ENCODE measurements around the gene TMOD1. TPM values are rescaled to one million over a fixed set of nuclear protein-coding genes. Genes with fewer than 3 reads are reported as not detected.

TMOD1 gene
- total RNA-seq, 1 donor from 2014 or later: 0.49 TPM

GRCh38 chr9:97565262-97565661 lies 63.8 kb downstream of the TMOD1 start:
- no peaks in the 10 kb centered on the region for H3K36me3 Mint-ChIP-seq
- no peak overlapping the region for H3K27ac Mint-ChIP-seq
- peaks cover 15% of the 10 kb centered on the region for H3K27me3 Mint-ChIP-seq (ENCODE audit: low read depth)
- H3K4me3 Mint-ChIP-seq: no peak overlapping the region
- peaks cover 7% of the 10 kb centered on the region for H3K4me1 Mint-ChIP-seq
- DNase-seq (ENCODE audit: low spot score in 2 of 2, unreplicated experiment in 2 of 2): no peak
- TF ChIP-seq CTCF (IDR thresholded peaks at IDR 0.05; ENCODE audit: unreplicated experiment): no peak
- H3K9me3 Mint-ChIP-seq: no peaks in the 10 kb centered on the region

- H3K36me3 Mint-ChIP-seq: no peaks in the 10 kb centered on the region
- no peak overlapping the region for H3K4me3 Mint-ChIP-seq
- H3K4me1 Mint-ChIP-seq: peaks cover 7% of the 10 kb centered on the region
- no peak for DNase-seq (ENCODE audit: low spot score in 2 of 2, unreplicated experiment in 2 of 2)
- no peak for TF ChIP-seq CTCF (IDR thresholded peaks at IDR 0.05; ENCODE audit: unreplicated experiment)
- H3K27ac Mint-ChIP-seq: no peak overlapping the region
- no peaks in the 10 kb centered on the region for H3K9me3 Mint-ChIP-seq
- H3K27me3 Mint-ChIP-seq (ENCODE audit: low read depth): peaks cover 11% of the 10 kb centered on the region
These were observed 65.9 kb downstream of the TMOD1 start for GRCh38 chr9:97567182-97567893.

- no peak for DNase-seq (ENCODE audit: low spot score in 2 of 2, unreplicated experiment in 2 of 2)
- Mint-ChIP-seq H3K4me3 (no peak overlapping the region), H3K36me3 (no peaks in the 10 kb centered on the region), H3K9me3 (no peaks in the 10 kb centered on the region), H3K27me3 (ENCODE audit: low read depth) (peaks cover 9% of the 10 kb centered on the region), H3K4me1 (peaks cover 7% of the 10 kb centered on the region), H3K27ac (no peak overlapping the region)
- no peak for TF ChIP-seq CTCF (IDR thresholded peaks at IDR 0.05; ENCODE audit: unreplicated experiment)
These were observed 66.4 kb downstream of the TMOD1 start for GRCh38 chr9:97567894-97568202.

- DNase-seq (ENCODE audit: low spot score in 2 of 2, unreplicated experiment in 2 of 2): no peak
- no peaks in the 10 kb centered on the region for H3K36me3 Mint-ChIP-seq
- H3K4me1 Mint-ChIP-seq: peaks cover 7% of the 10 kb centered on the region
- H3K9me3 Mint-ChIP-seq: no peaks in the 10 kb centered on the region
- H3K27ac Mint-ChIP-seq: no peak overlapping the region
- H3K4me3 Mint-ChIP-seq: no peak overlapping the region
- H3K27me3 Mint-ChIP-seq (ENCODE audit: low read depth): peaks cover 9% of the 10 kb centered on the region
- no peak for TF ChIP-seq CTCF (IDR thresholded peaks at IDR 0.05; ENCODE audit: unreplicated experiment)
These were observed 67.2 kb downstream of the TMOD1 start for GRCh38 chr9:97568461-97569275.

GRCh38 chr9:97570899-97571298 lies 69.4 kb downstream of the TMOD1 start:
- no peak for DNase-seq (ENCODE audit: low spot score in 2 of 2, unreplicated experiment in 2 of 2)
- no peak overlapping the region for H3K27ac Mint-ChIP-seq
- peaks cover 10% of the 10 kb centered on the region for H3K27me3 Mint-ChIP-seq (ENCODE audit: low read depth)

More at GRCh38 chr9:97570899-97571298, 69.4 kb downstream of the TMOD1 start:
- no peaks in the 10 kb centered on the region for H3K4me1 Mint-ChIP-seq
- no peak for TF ChIP-seq CTCF (IDR thresholded peaks at IDR 0.05; ENCODE audit: unreplicated experiment)
- H3K4me3 Mint-ChIP-seq: no peak overlapping the region
- no peaks in the 10 kb centered on the region for H3K9me3 Mint-ChIP-seq
- H3K36me3 Mint-ChIP-seq: no peaks in the 10 kb centered on the region
